NCI-H1092 (cell line): ENCODE results near the gene FOSB.

Experiments used
- DNase-seq: peaks from one replicate; lab custom pipeline; 2025; lab: John Stamatoyannopoulos, UW

FOSB gene

GRCh38 chr19:45485305-45486077, 17.7 kb downstream of the FOSB start:
- DNase-seq, result peak; percentile 89

DNA sequence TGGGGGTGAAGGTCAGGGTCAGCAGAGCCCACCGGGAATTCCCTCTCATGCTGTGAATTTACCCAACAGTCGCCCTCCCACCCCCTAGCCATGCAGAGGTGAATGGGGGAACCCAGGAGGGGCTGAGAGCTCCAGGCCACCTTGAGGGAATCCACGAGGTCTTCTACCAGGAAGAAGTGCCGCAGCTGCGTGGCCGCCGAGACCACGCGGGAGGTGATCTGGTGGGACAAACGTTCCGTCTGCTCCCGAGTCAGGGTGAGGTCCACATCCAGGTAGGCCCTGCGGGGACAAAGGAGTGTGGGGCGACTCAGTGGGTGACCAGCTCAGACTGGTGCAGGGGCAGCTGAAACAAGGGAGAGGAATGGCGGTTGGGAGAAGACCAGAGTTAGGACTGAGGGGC, 20.9 kb downstream of the FOSB start:
- no peak for DNase-seq

- no peak for DNase-seq
Observed at GRCh38 chr19:45489216-45489855, 21.5 kb downstream of the FOSB start.

DNA sequence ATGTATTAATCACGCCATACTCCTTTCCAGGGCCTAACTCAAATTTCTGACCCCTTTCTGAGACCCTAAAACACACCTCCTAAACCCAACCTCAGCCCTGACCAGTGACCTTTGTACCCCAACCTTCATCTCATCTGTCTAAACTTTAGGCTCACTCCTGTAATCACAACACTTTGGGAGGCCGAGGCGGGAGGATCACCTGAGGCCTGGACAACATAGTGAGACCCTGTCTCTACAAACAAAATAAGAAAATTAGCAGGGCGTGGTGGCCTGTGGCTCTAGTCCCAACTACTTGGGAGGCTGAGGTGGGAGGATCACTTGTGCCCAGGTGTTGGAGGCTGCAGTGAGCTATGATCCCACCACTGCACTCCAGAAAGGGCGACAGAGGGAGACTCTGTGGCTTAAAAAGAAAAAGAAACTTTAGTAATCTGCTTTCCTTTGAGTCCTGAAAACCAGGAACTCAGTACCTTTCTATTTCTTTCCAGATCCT, 24.4 kb downstream of the FOSB start:
- no peak for DNase-seq

- no peak for DNase-seq
Observed at GRCh38 chr19:45492627-45493470, 25.1 kb downstream of the FOSB start.

DNA sequence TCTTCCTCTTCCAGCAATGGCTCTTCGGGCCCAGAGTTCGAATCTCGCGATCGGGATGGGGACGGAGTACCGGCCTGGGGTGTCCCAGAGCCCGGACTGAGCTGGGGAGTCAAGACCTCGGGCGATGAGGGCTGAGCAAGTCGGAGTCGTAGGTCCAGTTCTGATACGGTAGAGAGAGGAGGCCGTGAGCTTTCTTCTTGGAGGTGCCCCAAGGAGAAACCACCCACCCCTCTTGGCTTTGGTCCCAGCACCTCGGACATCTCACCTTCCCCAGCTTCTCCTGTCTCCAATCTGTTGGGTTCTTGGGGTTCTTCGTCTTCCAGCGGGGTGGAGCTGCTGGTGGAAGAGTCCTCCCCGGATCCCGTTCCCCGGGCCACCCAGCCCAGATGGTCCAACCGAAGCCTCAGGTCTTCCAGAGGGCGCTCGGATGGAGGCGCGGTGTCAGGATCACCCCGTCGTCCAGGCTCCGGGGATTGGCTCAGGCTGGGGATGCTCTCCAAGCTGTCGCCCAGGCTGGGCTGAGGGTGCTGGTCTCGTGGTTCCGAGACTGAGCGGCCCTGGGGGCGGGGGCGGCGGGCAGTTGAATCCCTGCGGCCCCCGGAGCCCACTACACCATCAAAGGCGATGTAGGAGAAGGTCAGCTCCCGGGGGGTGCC, 26.6 kb downstream of the FOSB start:
- DNase-seq, result no peak

GRCh38 chr19:45495178-45495577, 27.4 kb downstream of the FOSB start:
- DNase-seq, result no peak

DNA sequence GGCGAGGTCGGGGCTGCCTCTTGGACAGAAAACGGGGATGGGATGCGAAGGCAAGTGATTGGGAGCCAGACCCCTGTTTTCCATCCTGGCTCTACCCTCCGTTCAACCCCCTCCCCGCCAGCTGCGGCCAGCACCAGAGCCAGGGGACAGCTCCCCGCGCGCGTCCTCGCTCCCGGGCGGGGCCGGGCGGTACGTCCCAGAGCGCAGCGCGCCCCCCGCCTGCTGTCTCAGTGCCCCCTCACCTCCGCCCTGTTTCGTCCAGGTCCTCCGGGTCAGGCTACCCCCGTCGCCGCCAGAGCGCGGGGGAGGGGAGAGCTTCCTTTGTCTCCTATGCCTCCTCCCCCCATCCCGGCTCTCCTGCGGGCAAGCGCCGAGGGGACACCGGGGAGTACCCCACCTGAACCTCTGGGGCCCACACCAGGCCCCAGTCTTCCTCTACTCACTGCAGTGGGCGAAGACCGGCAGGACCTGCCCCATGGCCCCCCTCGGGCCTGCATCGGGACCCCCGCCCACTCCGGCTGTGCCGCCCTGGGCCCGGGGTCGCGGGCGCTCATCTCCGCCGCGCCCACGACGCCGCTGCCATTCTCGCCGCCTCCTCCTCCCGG, 28.7 kb downstream of the FOSB start:
- no peak for DNase-seq

DNA sequence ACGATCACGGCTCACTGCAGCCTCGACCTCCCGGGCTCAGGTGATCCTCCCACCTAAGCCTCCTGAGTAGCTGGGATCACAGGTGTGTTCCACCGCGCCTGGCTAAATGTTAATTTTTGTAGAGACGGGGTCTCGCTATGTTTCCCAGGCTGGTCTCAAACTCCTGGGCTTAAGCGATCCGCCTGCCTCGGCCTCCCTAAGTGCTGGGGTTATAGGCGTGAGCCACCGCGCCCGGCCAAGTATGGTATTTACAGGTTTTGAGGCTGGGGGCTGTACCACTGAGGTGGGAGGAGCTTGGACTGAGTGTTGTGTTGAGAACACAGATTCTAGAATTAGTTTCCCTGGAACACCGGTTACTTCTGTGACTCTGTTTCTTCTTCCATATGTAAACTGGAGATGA, 30.0 kb downstream of the FOSB start:
- DNase-seq, result no peak

DNA sequence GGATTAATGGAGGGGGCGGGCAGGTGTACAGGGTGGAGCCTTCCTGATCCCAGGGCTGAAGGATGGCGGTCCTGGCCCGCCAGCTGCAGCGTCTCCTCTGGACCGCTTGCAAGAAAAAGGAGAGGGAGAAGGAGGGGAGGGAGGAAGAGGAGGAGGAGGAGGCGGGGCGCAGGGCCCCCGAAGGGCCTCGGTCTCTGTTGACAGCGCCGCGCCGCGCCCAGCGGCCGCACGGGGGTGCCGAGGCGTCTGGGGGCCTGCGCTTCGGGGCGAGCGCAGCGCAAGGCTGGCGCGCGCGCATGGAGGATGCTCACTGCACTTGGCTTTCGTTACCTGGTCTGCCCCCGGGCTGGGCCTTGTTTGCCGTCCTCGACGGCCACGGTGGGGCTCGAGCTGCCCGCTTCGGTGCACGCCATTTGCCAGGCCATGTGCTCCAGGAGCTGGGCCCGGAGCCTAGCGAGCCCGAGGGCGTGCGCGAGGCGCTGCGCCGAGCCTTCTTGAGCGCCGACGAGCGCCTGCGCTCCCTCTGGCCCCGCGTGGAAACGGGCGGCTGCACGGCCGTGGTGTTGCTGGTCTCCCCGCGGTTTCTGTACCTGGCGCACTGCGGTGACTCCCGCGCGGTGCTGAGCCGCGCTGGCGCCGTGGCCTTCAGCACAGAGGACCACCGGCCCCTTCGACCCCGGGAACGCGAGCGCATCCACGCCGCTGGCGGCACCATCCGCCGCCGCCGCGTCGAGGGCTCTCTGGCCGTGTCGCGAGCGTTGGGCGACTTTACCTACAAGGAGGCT, 30.8 kb downstream of the FOSB start, which contains the start of gene PPM1N:
PPM1N (plus strand) TSS at position 33 of the 785 bp plus-strand sequence; CDS start at position 63, 30 bp downstream.
- no peak for DNase-seq

- no peak for DNase-seq
Observed at GRCh38 chr19:45499196-45500180, 31.7 kb downstream of the FOSB start.

DNA sequence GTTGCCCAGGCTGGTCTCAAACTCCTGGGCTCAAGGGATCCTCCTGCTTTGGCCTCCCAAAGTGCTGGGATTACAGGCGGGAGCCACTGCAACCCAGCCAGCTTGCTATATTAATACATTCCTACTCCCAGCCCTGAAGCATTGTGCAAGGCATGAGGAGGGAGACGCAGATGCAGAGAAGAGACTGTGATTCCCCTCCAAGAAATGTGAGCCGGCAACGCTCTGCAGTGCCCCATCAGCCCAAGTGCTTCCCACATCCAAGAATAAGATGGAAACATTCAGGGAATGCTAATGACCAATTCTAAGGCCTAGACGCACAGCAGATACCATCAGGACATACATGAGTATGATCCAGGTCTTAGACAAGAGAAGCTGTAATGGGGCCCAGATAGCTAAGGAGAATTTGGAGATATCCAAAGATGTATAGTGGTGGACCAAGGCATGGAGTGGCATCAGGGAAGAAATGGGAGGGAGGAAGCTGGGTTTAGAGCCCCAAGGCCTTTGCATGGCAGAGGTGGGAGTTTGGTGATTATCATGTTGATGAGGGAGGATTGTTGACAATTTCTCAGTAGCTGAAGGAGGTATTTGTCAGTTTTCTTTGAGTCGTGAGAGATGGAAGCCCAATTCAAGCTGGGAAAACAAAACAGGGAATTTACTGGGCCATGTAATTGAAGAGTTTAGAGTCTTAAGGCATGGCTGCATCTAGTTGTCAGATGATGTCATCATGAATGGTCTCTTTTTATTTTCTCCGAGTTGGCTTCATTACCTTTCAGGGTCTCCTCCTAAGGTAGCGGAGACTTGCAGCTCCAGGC, 33.3 kb downstream of the FOSB start:
- DNase-seq, result no peak

DNA sequence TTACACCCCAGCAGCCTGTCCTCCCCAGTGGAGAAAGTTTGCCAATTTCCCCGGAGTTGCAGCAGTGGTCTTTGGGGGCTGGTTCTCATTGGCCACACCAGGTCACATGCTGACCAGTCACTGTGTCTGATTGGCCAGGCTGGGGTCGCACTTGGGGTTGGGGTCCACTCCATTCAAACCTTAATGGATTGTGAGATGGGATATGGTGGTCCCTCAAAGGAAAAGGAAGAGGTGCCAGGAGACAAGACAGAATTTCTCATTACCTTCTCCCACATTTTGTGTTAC, 33.9 kb downstream of the FOSB start:
- no peak for DNase-seq

DNA sequence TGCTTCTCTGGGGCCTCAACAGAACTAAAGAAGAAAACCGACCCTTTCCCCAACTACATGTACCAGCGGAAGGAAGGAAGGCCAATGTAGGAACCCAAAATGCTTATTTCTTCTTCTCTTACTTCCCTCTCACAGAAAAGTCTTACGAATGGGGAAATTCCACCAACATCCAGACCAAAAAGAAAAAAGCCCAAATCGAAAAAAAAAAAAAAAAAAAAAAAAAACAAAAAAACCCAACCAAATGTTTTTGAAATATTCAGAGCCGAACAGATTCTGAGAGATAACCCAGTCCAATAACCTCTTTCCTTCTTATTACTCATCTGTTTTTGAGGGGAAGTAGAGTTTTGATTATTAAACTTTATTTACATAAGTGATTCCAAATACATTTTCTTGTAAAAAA, 34.3 kb downstream of the FOSB start:
- DNase-seq, result no peak

- no peak for DNase-seq
Observed at GRCh38 chr19:45503909-45504308, 36.1 kb downstream of the FOSB start.

- no peak for DNase-seq
Observed at GRCh38 chr19:45505151-45505995, 37.6 kb downstream of the FOSB start.

DNA sequence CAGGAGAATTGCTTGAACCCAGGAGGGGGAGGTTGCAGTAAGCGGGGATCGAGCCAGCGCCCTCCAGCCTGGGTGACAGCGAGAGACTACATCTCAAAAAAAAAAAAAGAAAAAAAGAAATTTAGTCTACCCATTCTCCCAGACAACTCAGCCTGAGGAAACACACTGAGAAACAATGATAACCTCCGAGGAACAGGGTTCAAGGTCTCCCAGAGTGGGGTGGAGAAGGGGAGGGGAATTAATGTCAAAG, 38.1 kb downstream of the FOSB start:
- no peak for DNase-seq

DNA sequence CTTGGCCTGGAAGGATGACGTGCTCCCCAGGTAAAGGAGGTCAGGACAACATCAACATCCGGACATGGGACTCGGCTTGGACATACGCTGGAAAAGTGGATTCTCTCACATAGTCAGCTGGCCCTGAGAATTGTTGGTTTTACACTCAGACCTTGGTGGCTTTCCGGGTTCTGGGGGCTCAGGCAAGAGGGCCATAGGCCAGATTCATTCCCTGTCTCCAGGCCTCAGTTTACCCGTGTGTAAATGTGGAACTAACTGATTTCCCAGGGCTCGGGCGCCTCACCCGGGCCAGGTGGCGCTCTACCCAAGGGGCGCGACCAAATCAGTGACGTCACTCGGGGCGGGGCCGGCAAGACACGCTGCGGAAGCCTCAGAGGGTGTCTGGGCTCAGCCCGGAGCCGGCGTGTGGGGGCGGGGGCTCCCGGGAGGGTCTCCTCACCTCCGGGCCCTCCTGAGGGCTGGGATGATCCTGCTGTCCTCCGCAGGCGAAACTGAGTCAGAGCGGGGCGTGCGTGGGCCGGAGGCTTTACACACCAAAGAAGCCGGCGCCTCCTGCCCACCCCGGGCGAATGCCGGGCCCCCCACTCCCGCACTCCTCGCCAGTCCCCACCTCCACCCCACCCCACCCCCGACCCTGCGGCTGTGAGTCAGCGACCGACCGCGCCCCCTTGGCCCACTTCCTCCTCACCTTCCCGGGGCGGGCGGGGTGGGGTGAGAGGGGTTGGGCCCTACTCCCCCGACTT, 38.6 kb downstream of the FOSB start:
- peak; percentile 63 for DNase-seq
